Left ventricle myocardium inferior (tissue), 1 donor: ENCODE data around the gene ADD3. TPM values are rescaled to one million over a fixed set of nuclear protein-coding genes. Genes with fewer than 3 reads are reported as not detected.
"Not testable (repeated sequence)": the region's sequence is repeated elsewhere in the genome, so short reads cannot be mapped to it uniquely, and the experiment has no call there.

Experiments used
- DNase-seq: peaks from one replicate; pipeline ENCODE4 v3.0.0-alpha.2; 2020
- H3K27ac ChIP-seq: fragments of 200-600 bp; replicated peaks from 2 replicates; pipeline ENCODE4 v1.8.0; 2021
- H3K27me3 ChIP-seq: fragments of 200-600 bp; 2 replicates; pipeline ENCODE4 v1.8.0; 2021; ENCODE audit warnings: low read depth
- H3K36me3 ChIP-seq: fragments of 200-600 bp; 2 replicates; pipeline ENCODE4 v1.8.0; 2021
- H3K4me1 ChIP-seq: fragments of 200-600 bp; 2 replicates; pipeline ENCODE4 v1.8.0; 2021
- H3K4me3 ChIP-seq: fragments of 200-600 bp; 2 replicates; pipeline ENCODE4 v1.8.0; 2021; ENCODE audit warnings: mild to moderate bottlenecking, moderate library complexity
- H3K9me3 ChIP-seq: fragments of 200-600 bp; replicated peaks from 2 replicates; pipeline ENCODE4 v1.8.0; 2021
- intact Hi-C: fragments of 100-400 bp; cut with micrococcal nuclease; formaldehyde crosslinking; loops from one replicate; pipeline ENCODE4 v1.11.0; 2022
- total RNA-seq: library from RNA; stranded (reverse); fragmentation: NEBNext Ultra II Directional; extraction: Animal tissue kit (Norgen Biotek cat#: 25700); gene quantifications from one replicate; pipeline ENCODE4 v1.2.1, GENCODE V29; 2021
- TF ChIP-seq, protein P1 (sequence below): fragments of 200-600 bp; IDR thresholded peaks from 2 replicates; pipeline ENCODE4 v1.8.0; 2021; ENCODE audit warnings: antibody characterized with exemption, mild to moderate bottlenecking, borderline replicate concordance
- donor health status: DM: no; HTN: yes; CAD: no; lungs with severe emphysema.

ADD3 gene
- total RNA-seq, 1 donor from 2014 or later, result 113 TPM

- H3K27me3 ChIP-seq, result no peaks in the 10 kb centered on the region
- H3K4me3 ChIP-seq, result no peak overlapping the region
- H3K27ac ChIP-seq, result peak overlapping the region; percentile 48
- DNase-seq, result no peak
- TF ChIP-seq, protein P1, sequence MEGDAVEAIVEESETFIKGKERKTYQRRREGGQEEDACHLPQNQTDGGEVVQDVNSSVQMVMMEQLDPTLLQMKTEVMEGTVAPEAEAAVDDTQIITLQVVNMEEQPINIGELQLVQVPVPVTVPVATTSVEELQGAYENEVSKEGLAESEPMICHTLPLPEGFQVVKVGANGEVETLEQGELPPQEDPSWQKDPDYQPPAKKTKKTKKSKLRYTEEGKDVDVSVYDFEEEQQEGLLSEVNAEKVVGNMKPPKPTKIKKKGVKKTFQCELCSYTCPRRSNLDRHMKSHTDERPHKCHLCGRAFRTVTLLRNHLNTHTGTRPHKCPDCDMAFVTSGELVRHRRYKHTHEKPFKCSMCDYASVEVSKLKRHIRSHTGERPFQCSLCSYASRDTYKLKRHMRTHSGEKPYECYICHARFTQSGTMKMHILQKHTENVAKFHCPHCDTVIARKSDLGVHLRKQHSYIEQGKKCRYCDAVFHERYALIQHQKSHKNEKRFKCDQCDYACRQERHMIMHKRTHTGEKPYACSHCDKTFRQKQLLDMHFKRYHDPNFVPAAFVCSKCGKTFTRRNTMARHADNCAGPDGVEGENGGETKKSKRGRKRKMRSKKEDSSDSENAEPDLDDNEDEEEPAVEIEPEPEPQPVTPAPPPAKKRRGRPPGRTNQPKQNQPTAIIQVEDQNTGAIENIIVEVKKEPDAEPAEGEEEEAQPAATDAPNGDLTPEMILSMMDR, result peak; percentile 33
- peaks cover 67% of the 10 kb centered on the region for H3K36me3 ChIP-seq
- peaks cover 32% of the 10 kb centered on the region for H3K4me1 ChIP-seq
- H3K9me3 ChIP-seq, result no peaks in the 10 kb centered on the region
- intact Hi-C loops, result no loop called here
Measured at GRCh38 chr10:110113670-110114337, 106.0 kb downstream of the ADD3 start.

- intact Hi-C loops, H3K27me3 ChIP-seq, H3K27ac ChIP-seq, H3K4me3 ChIP-seq, DNase-seq, H3K9me3 ChIP-seq: not testable (repeated sequence)
- Histone ChIP-seq H3K4me1 (peaks cover 31% of the 10 kb centered on the region), H3K36me3 (peaks cover 76% of the 10 kb centered on the region)
Measured at GRCh38 chr10:110114668-110115067, 106.9 kb downstream of the ADD3 start.

GRCh38 chr10:110115784-110116520, 108.2 kb downstream of the ADD3 start:
- TF ChIP-seq, protein P1, result no peak
- H3K4me3 ChIP-seq, result no peak overlapping the region
- DNase-seq, result no peak
- H3K36me3 ChIP-seq, result peaks cover 78% of the 10 kb centered on the region
- intact Hi-C loops, result no loop called here
- H3K4me1 ChIP-seq, result peaks cover 30% of the 10 kb centered on the region
- no peaks in the 10 kb centered on the region for H3K27me3 ChIP-seq
- H3K9me3 ChIP-seq, result peaks cover 3% of the 10 kb centered on the region
- H3K27ac ChIP-seq, result peak overlapping the region; percentile 15

DNA sequence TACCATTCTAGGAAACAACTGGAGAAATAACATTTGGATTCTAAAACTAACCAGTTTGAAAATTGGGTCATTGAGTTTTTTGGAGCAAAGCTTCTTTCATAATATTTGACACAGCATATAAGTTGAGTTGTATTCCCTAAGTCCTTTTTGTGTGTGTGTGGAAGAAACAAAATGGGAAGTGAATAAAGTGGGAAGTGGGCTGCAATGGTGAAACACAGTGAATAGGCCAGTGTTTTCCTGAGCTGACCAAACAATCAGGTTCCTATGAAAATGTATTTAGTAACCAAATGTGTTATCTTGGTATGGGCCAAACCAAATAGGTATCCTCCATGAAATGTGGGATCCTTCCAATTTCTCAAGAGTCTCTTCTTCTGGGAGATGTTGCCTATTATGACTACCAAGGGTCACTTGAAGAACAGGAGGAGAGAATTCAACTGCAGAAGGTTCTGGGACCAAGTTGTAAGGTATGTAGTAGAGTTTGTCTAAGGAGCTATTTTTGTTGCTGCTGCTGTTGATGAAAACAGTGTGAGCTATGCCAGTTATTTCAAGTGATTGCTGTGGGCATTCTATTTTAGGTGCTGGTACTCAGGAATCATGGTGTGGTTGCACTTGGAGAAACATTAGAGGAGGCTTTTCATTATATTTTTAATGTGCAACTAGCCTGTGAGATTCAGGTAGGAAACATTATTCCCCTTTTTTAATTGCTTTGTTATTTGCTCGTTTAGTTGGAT, 111.3 kb downstream of the ADD3 start:
- no peaks in the 10 kb centered on the region for H3K27me3 ChIP-seq
- peaks cover 3% of the 10 kb centered on the region for H3K9me3 ChIP-seq
- peaks cover 85% of the 10 kb centered on the region for H3K36me3 ChIP-seq
- TF ChIP-seq, protein P1, result no peak
- peak overlapping the region; percentile 87 for H3K27ac ChIP-seq
- intact Hi-C loops, result no loop called here
- peak overlapping the region; percentile 36 for H3K4me3 ChIP-seq
- H3K4me1 ChIP-seq, result peaks cover 24% of the 10 kb centered on the region
- no peak for DNase-seq

DNA sequence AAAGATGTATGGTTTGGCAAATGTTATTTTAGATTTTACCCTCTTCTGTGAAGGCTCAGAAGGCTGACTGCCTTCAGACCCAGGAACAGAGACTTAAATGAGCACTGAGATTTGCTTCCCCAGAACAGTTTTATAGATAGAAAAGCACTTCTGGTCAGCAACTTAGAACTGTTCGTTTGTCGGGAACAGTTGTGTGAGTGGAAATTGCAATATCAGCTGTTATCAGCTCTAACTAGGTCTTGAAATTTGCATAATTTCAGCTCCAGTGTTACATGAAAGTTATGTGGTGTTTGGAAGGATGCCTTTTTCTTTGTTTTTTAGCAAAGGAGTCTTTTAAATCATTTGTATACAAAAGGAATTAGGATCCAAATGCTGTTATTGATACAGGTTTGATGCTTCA, 115.8 kb downstream of the ADD3 start:
- peaks cover 3% of the 10 kb centered on the region for H3K9me3 ChIP-seq
- H3K4me3 ChIP-seq, result no peak overlapping the region
- peaks cover 89% of the 10 kb centered on the region for H3K36me3 ChIP-seq
- DNase-seq, result no peak
- intact Hi-C loops, result loop anchor here (10.0 kb wide), 1 partner anchor 239 kb away; no protein-coding TSS in a partner anchor
- TF ChIP-seq, protein P1, result no peak
- no peaks in the 10 kb centered on the region for H3K27me3 ChIP-seq
- peak overlapping the region; percentile 36 for H3K27ac ChIP-seq
- peaks cover 11% of the 10 kb centered on the region for H3K4me1 ChIP-seq
